Endothelial cell of umbilical vein (primary cell): ENCODE data around the gene REEP1. TPM values are rescaled to one million over a fixed set of nuclear protein-coding genes. Genes with fewer than 3 reads are reported as not detected.

Experiments used
- BruUV-seq: library from RNA; stranded (reverse); fragments of 400-500 nt; replicated peaks from 2 replicates; lab custom pipeline; 2021; lab: Mats Ljungman, UMichigan
- CTCF ChIA-PET: fragments of 300-600, 350-600 bp; sonication (Branson Sonifier 250); formaldehyde crosslinking; loops from one replicate; lab custom pipeline; 2021; ENCODE audit warnings: antibody characterized with exemption, inconsistent platforms; lab: Charles Lee
- POLR2A ChIA-PET: fragments of 300-600, 350-600 bp; sonication (Branson Sonifier 250); formaldehyde crosslinking; loops from one replicate; lab custom pipeline; 2021; ENCODE audit warnings: antibody characterized with exemption, inconsistent platforms; lab: Charles Lee
- DNase-seq: peaks from one replicate; pipeline ENCODE4 v3.0.0-alpha.2; 2011; ENCODE audit warnings: low read depth, low spot score
- FAIRE-seq: peaks from 2 replicates; lab custom pipeline; 2011; peaks lifted over from hg19 to GRCh38; lab: Jason Lieb, UNC
- H2AFZ ChIP-seq: 2 replicates; pipeline ENCODE4 v1.6.0; 2012; ENCODE audit warnings: low read depth, low read length, control low read depth, inconsistent platforms
- H3K27ac ChIP-seq: 2 replicates; pipeline ENCODE4 v1.5.1; 2011; ENCODE audit warnings: low read depth, mild to moderate bottlenecking, control low read depth, low read length, moderate library complexity; ENCODE audit not compliant: insufficient read depth
- H3K27me3 ChIP-seq, 2 experiments: 2 replicates each; pipeline versions ENCODE4 v1.6.0 to v1.6.1; 2011; ENCODE audit warnings: low read length in 2 of 2, mixed read lengths in 1 of 2; ENCODE audit not compliant: control insufficient read depth in 2 of 2, insufficient read depth in 2 of 2
- H3K36me3 ChIP-seq, 2 experiments: 2 replicates in 1 of 2; 3 replicates in 1 of 2; pipeline ENCODE4 v1.5.1; 2011; ENCODE audit warnings: low read length in 2 of 2, mild to moderate bottlenecking in 1 of 2, moderate library complexity in 1 of 2; ENCODE audit not compliant: control insufficient read depth in 2 of 2, insufficient read depth in 2 of 2; ENCODE audit errors: extremely low read depth in 1 of 2
- H3K4me1 ChIP-seq: 3 replicates; pipeline ENCODE4 v1.5.1; 2011; ENCODE audit warnings: mild to moderate bottlenecking, low read length; ENCODE audit not compliant: control insufficient read depth, insufficient read depth; ENCODE audit errors: extremely low read depth
- H3K4me2 ChIP-seq: 2 replicates; pipeline ENCODE4 v1.6.1; 2011; ENCODE audit warnings: low read length, control low read depth, mixed read lengths; ENCODE audit not compliant: insufficient read depth
- H3K4me3 ChIP-seq, 3 experiments: fragments of 200-600 bp in 1 of 3; sonication (generic), shearing (Covaris generic) in 1 of 3; replicated peaks in 1 of 3; 2 replicates each; pipeline ENCODE4 v1.5.1; 2011 to 2016; ENCODE audit warnings: control low read depth in 3 of 3, low read length in 3 of 3, mild to moderate bottlenecking in 2 of 3, inconsistent platforms in 1 of 3, low read depth in 1 of 3, moderate library complexity in 1 of 3; ENCODE audit not compliant: insufficient read depth in 1 of 3
- H3K79me2 ChIP-seq: 2 replicates; pipeline ENCODE4 v1.6.0; 2012; ENCODE audit warnings: low read length, inconsistent platforms; ENCODE audit not compliant: control insufficient read depth, insufficient read depth
- H3K9ac ChIP-seq: replicated peaks from 2 replicates; pipeline ENCODE3; 2011; ENCODE audit warnings: low read length, control low read depth; ENCODE audit not compliant: insufficient read depth; ENCODE audit errors: extremely low read depth
- H3K9me1 ChIP-seq: replicated peaks from 3 replicates; pipeline ENCODE4 v1.6.0; 2011; ENCODE audit warnings: mild to moderate bottlenecking, low read length; ENCODE audit not compliant: control insufficient read depth, insufficient read depth; ENCODE audit errors: extremely low read depth
- H3K9me3 ChIP-seq: replicated peaks from 2 replicates; pipeline ENCODE4 v1.5.1; 2012; ENCODE audit warnings: low read length, inconsistent platforms; ENCODE audit not compliant: control insufficient read depth, insufficient read depth
- H4K20me1 ChIP-seq: replicated peaks from 2 replicates; pipeline ENCODE3; 2011; ENCODE audit warnings: mild to moderate bottlenecking, low read length; ENCODE audit not compliant: control insufficient read depth, insufficient read depth; ENCODE audit errors: extremely low read depth
- CTCF ChIP-seq, 2 donors: IDR thresholded peaks; 1 replicate in 1 of 2; 2 replicates in 1 of 2; pipeline ENCODE4 v1.5.1; 2011; ENCODE audit warnings: low read length in 2 of 2, mild to moderate bottlenecking in 2 of 2, moderate library complexity in 2 of 2, control low read depth in 1 of 2, inconsistent platforms in 1 of 2, low read depth in 1 of 2; ENCODE audit not compliant: insufficient read depth in 1 of 2; ENCODE audit errors: extremely low read depth in 1 of 2
- EZH2 ChIP-seq: IDR thresholded peaks from 2 replicates; pipeline ENCODE4 v1.6.1; 2012; ENCODE audit warnings: borderline replicate concordance, low read depth, mild to moderate bottlenecking, moderate library complexity, low read length, inconsistent platforms; ENCODE audit not compliant: severe bottlenecking
- FOS ChIP-seq: IDR thresholded peaks from 2 replicates; pipeline ENCODE4 v1.6.1; 2011; ENCODE audit warnings: mild to moderate bottlenecking, low read length, moderate library complexity, borderline replicate concordance; ENCODE audit not compliant: insufficient read depth
- GATA2 ChIP-seq: IDR thresholded peaks from 2 replicates; pipeline ENCODE4 v1.7.0; 2011; ENCODE audit warnings: low read depth, mild to moderate bottlenecking, moderate library complexity, mixed read lengths, low read length; ENCODE audit not compliant: insufficient read length, insufficient read depth
- JUN ChIP-seq: IDR thresholded peaks from 2 replicates; pipeline ENCODE4 v1.6.1; 2011; ENCODE audit warnings: borderline replicate concordance, low read depth; ENCODE audit not compliant: insufficient read length, insufficient read depth
- MYC ChIP-seq: IDR thresholded peaks from one replicate; pipeline ENCODE4 v1.6.1; 2011; ENCODE audit warnings: mild to moderate bottlenecking, low read depth, low read length
- POLR2A ChIP-seq: IDR thresholded peaks from 2 replicates; pipeline ENCODE4 v1.6.1; 2012; ENCODE audit warnings: low read depth, mild to moderate bottlenecking, control low read depth, low read length
- POLR2AphosphoS5 ChIP-seq: IDR thresholded peaks from 2 replicates; pipeline ENCODE4 v1.6.1; 2012; ENCODE audit warnings: low read depth, mild to moderate bottlenecking, control low read depth, low read length, moderate library complexity; ENCODE audit not compliant: insufficient read depth
- dilution Hi-C: fragments of 300-500 bp; cut with MboI; formaldehyde crosslinking; loops from one replicate; pipeline ENCODE4 v1.15.0; 2019; ENCODE audit warnings: low sequenced_read_pairs; ENCODE audit not compliant: extremely low pct_ligation_motif_present
- intact Hi-C: fragments of 100-400 bp; cut with micrococcal nuclease; formaldehyde crosslinking; loops from one replicate; pipeline ENCODE4 v1.10.0; 2022
- polyA plus RNA-seq, 4 experiments: library from polyadenylated mRNA; depleted of rRNA in 3 of 4; stranded (reverse) in 3 of 4; unstranded in 1 of 4; fragments of >200 nt; gene quantifications; 2 replicates each; pipeline versions ENCODE4 v1.2.1 to v1.2.3, GENCODE V29; 2011 to 2012; ENCODE audit warnings: missing spikeins in 1 of 4
- total RNA-seq: library from RNA; stranded (reverse); gene quantifications from 2 replicates; pipeline ENCODE4 v1.2.3, GENCODE V29; 2021
- TF ChIP-seq, protein P1 (sequence below): IDR thresholded peaks from 2 replicates; pipeline ENCODE4 v1.6.1; 2011; ENCODE audit not compliant: insufficient read depth, insufficient read length

Gene REEP1
- total and polyA plus RNA-seq, 2 donors (not counting 3 experiments of a cell fraction or from before 2014, with no cell fraction given) = 0.11 to 0.53 TPM

- H3K4me2 ChIP-seq = no peak overlapping the region
- POLR2A ChIA-PET = no interaction called here
- H3K79me2 ChIP-seq = no peaks in the 10 kb centered on the region
- TF ChIP-seq, protein P1, sequence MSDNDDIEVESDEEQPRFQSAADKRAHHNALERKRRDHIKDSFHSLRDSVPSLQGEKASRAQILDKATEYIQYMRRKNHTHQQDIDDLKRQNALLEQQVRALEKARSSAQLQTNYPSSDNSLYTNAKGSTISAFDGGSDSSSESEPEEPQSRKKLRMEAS = no peak
- TF ChIP-seq POLR2A = no peak
- no peak for TF ChIP-seq GATA2
- no peak for TF ChIP-seq EZH2
- TF ChIP-seq CTCF (IDR thresholded peaks at IDR 0.05; ENCODE audit: extremely low read depth in 1 of 2, insufficient read depth in 1 of 2, low read depth in 1 of 2, low read length in 2 of 2) = no peak
- TF ChIP-seq POLR2AphosphoS5 = no peak
- no peak for TF ChIP-seq JUN
- TF ChIP-seq MYC = no peak
- TF ChIP-seq FOS = no peak
- intact Hi-C loops (no loop called here), dilution Hi-C loops (no loop called here)
- H3K27ac ChIP-seq = no peak overlapping the region
- no peaks in the 10 kb centered on the region for H3K9me1 ChIP-seq
- peaks cover 2 to 13% of the 10 kb centered on the region in 2 experiments for H3K27me3 ChIP-seq
- no peak overlapping the region for H3K4me3 ChIP-seq
- no peak overlapping the region for H3K9ac ChIP-seq
- FAIRE-seq (no peak), DNase-seq (no peak)
- H3K36me3 ChIP-seq = no peaks in the 10 kb centered on the region
- CTCF ChIA-PET = interaction anchor here (5.1 kb wide), 1 partner anchor 149 kb away, joined by 92 read pairs; no protein-coding TSS in a partner anchor
- no peaks in the 10 kb centered on the region for H4K20me1 ChIP-seq
- no TSS peak for BruUV-seq
- H2AFZ ChIP-seq = no peak overlapping the region
- no peaks in the 10 kb centered on the region for H3K9me3 ChIP-seq
- peaks cover 3% of the 10 kb centered on the region for H3K4me1 ChIP-seq
Observed at GRCh38 chr2:86370579-86370978, 33.2 kb upstream of the REEP1 start.
